K562 (cell line): ENCODE results near the gene TGFB2. TPM values are rescaled to one million over a fixed set of nuclear protein-coding genes. Genes with fewer than 3 reads are reported as not detected.

Source experiments
- ATF2 ChIP-seq: sonication (generic); formaldehyde crosslinking; IDR thresholded peaks from 2 replicates; pipeline ENCODE4 v1.8.1; 2022; ENCODE audit warnings: missing genetic modification reagents
- BCOR ChIP-seq: fragments of 450-650 bp; IDR thresholded peaks from 2 replicates; pipeline ENCODE4 v1.6.1; 2016
- CREM ChIP-seq: IDR thresholded peaks from 2 replicates; pipeline ENCODE4 v1.6.1; 2014; ENCODE audit warnings: antibody characterized with exemption, low read depth
- EP400 ChIP-seq: fragments of 450-650 bp; IDR thresholded peaks from 2 replicates; pipeline ENCODE4 v1.6.1; 2017; ENCODE audit warnings: antibody characterized with exemption, mild to moderate bottlenecking, moderate library complexity
- NCOA1 ChIP-seq: fragments of 450-650 bp; IDR thresholded peaks from 2 replicates; pipeline ENCODE4 v1.6.1; 2016; ENCODE audit warnings: low read depth
- NFATC3 ChIP-seq: fragments of 450-650 bp; IDR thresholded peaks from 2 replicates; pipeline ENCODE4 v1.6.1; 2017; ENCODE audit warnings: mild to moderate bottlenecking
- PRDM10 ChIP-seq: fragments of 450-650 bp; IDR thresholded peaks from 2 replicates; pipeline ENCODE4 v1.6.1; 2018; ENCODE audit not compliant: partially characterized antibody
- RB1 ChIP-seq: fragments of 450-650 bp; IDR thresholded peaks from 2 replicates; pipeline ENCODE4 v1.6.1; 2017; ENCODE audit warnings: low read depth, mild to moderate bottlenecking
- RBBP5 ChIP-seq: fragments of 200-600 bp; sonication (generic); IDR thresholded peaks from 2 replicates; pipeline ENCODE4 v1.6.1; 2012; ENCODE audit warnings: borderline replicate concordance, mild to moderate bottlenecking, low read length, control low read depth, inconsistent platforms; ENCODE audit not compliant: insufficient read depth, poor library complexity, severe bottlenecking
- ZNF133 ChIP-seq: fragments of 250-450 bp; sonication (Bioruptor Pico); IDR thresholded peaks from 2 replicates; pipeline ENCODE4 v1.4.0; 2020; ENCODE audit warnings: mild to moderate bottlenecking
- ZNF146 ChIP-seq: IDR thresholded peaks from one replicate; pipeline ENCODE4 v1.6.1; 2018; ENCODE audit warnings: missing compliant biosample characterization; ENCODE audit not compliant: unreplicated experiment
- ZNF174 ChIP-seq: fragments of 250-450 bp; sonication (Bioruptor Pico); IDR thresholded peaks from 2 replicates; pipeline ENCODE4 v1.4.0; 2020; ENCODE audit warnings: mild to moderate bottlenecking
- ZNF212 ChIP-seq: fragments of 450-650 bp; formaldehyde crosslinking; IDR thresholded peaks from 2 replicates; pipeline ENCODE4 v1.4.0; 2020; ENCODE audit warnings: mild to moderate bottlenecking
- ZNF282 ChIP-seq: sonication (generic); formaldehyde crosslinking; IDR thresholded peaks from 2 replicates; pipeline ENCODE4 v1.8.1; 2023; ENCODE audit warnings: missing genetic modification reagents
- ZNF398 ChIP-seq: fragments of 250-450 bp; sonication (Bioruptor Pico); IDR thresholded peaks from 2 replicates; pipeline ENCODE4 v1.8.0; 2021; ENCODE audit warnings: moderate library complexity, mild to moderate bottlenecking, inconsistent platforms
- ZNF449 ChIP-seq: fragments of 250-450 bp; sonication (Bioruptor Pico); IDR thresholded peaks from 2 replicates; pipeline ENCODE4 v1.8.0; 2022; ENCODE audit warnings: moderate library complexity, mild to moderate bottlenecking, inconsistent platforms
- ZNF586 ChIP-seq: fragments of 450-650 bp; formaldehyde crosslinking; conservative IDR thresholded peaks from 2 replicates; pipeline ENCODE4 v1.4.0; 2020; ENCODE audit warnings: mild to moderate bottlenecking, moderate library complexity
- polyA plus RNA-seq, 8 experiments: library from polyadenylated mRNA; depleted of rRNA in 4 of 8; stranded (reverse) in 5 of 8; unstranded in 3 of 8; fragments of >200 nt; fragmentation: Nextera tagmentation in 2 of 8; fragmentation: Illumina TruSeq in 1 of 8; extraction: Ambion mirVana in 2 of 8; extraction: Trizol in 1 of 8; gene quantifications; 2 replicates each; pipeline versions ENCODE4 v1.2.1 to v1.2.3, GENCODE V29; 2011 to 2014; ENCODE audit warnings: inconsistent platforms in 1 of 8, missing spikeins in 1 of 8
- total RNA-seq, 7 experiments: library from RNA; depleted of rRNA in 6 of 7; stranded (reverse); fragments of >200 nt in 6 of 7; fragmentation: Illumina TruSeq in 2 of 7; extraction: Trizol in 2 of 7; gene quantifications; 2 replicates each; pipeline versions ENCODE4 v1.2.1 to v1.2.3, GENCODE V29; 2011 to 2021; ENCODE audit warnings: low replicate concordance in 1 of 7

The TGFB2 gene
- total and polyA plus RNA-seq, 9 of the 15 experiments (the other 6 are each of a cell fraction or from before 2014, with no cell fraction given), result 0.03 to 0.41 (median 0.11) TPM; not detected in 3

GRCh38 chr1:218345673-218346390, 696 bp downstream of the TGFB2 start (continued):
- TF ChIP-seq ZNF398 (CRISPR knock-in tag) (no peak), ATF2 (CRISPR knock-in tag) (no peak), RB1 (peak; percentile 38; the same call in 1 of the 2 replicates), BCOR (0 out of 2 replicates have a peak, but pooled peaks have one; percentile 29), CREM (0 out of 2 replicates have a peak, but pooled peaks have one; percentile 16), NFATC3 (no peak), ZNF212 (CRISPR knock-in tag) (no peak), ZNF282 (CRISPR knock-in tag) (0 out of 2 replicates have a peak, but pooled peaks have one; percentile 34), ZNF586 (CRISPR knock-in tag) (no peak), EP400 (no peak), RBBP5 (no peak), PRDM10 (peak; percentile 16), ZNF449 (CRISPR knock-in tag) (no peak), ZNF133 (no peak), NCOA1 (no peak), ZNF174 (CRISPR knock-in tag) (no peak), ZNF146 (CRISPR knock-in tag) (no peak)
